H1 (cell line): Measurements from ENCODE around the gene SPECC1. TPM values are rescaled to one million over a fixed set of nuclear protein-coding genes. Genes with fewer than 3 reads are reported as not detected.

Source experiments
- HDAC6 ChIP-seq: IDR thresholded peaks from one replicate; pipeline ENCODE4 v1.7.1; 2012; ENCODE audit warnings: low read depth, mild to moderate bottlenecking, inconsistent platforms, low read length, moderate library complexity
- POLR2A ChIP-seq, 2 experiments: IDR thresholded peaks; 1 replicate in 1 of 2; 2 replicates in 1 of 2; pipeline ENCODE4 v1.6.1; 2011; ENCODE audit warnings: low read depth in 2 of 2, low read length in 2 of 2, mild to moderate bottlenecking in 2 of 2; ENCODE audit errors: control extremely low read depth in 1 of 2
- POU5F1 ChIP-seq: IDR thresholded peaks from 2 replicates; pipeline ENCODE4 v1.6.1; 2011; ENCODE audit warnings: low read depth, mild to moderate bottlenecking, low read length, moderate library complexity
- polyA plus RNA-seq, 7 experiments: library from polyadenylated mRNA; depleted of rRNA in 3 of 7; stranded (reverse) in 5 of 7; unstranded in 2 of 7; fragments of >200 nt in 5 of 7; fragments of 200-250 nt in 2 of 7; gene quantifications; 1 replicate in 5 of 7; 2 replicates in 1 of 7; 4 replicates in 1 of 7; pipeline versions ENCODE4 v1.2.1 to v1.2.3, GENCODE V29; 2011 to 2013; ENCODE audit warnings: missing spikeins in 2 of 7, mixed read lengths in 2 of 7
- total RNA-seq: library from RNA; stranded (reverse); fragmentation: NEBNext Ultra II Directional; extraction: Animal tissue kit (Norgen Biotek cat#: 25700); gene quantifications from 2 replicates; pipeline ENCODE4 v1.2.1, GENCODE V29; 2021

The SPECC1 gene
- total and polyA plus RNA-seq, 2 of the 8 experiments (the other 6 are each of a cell fraction or from before 2014, with no cell fraction given): 35.8 to 87.9 TPM

DNA sequence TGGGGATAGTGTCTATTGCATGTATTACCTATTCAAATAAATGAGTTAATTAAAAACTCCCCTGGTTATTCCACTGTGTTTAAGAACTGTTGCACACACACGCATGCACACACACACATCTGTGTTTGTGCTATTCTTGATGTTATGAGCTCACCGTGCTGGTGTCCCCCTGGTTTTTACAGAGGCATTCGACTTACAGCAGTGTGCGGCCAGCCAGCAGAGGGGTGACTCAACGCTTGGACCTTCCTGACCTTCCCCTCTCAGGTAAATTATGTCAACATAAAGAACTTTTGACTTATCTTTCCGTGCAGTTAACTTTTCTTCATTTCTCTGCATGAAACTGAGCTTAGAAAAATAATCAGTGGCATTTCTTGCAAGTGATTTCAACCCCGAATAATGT, 244.2 kb downstream of the SPECC1 start (continued):
- TF ChIP-seq HDAC6: no peak
- TF ChIP-seq POU5F1: no peak
- TF ChIP-seq POLR2A (IDR thresholded peaks at IDR 0.05; ENCODE audit: control extremely low read depth in 1 of 2, low read depth in 2 of 2, low read length in 2 of 2): no peak
- TF ChIP-seq, all 59 proteins: peak for 0
